K562 (cell line): Measurements from ENCODE around the gene POLR3K. TPM values are rescaled to one million over a fixed set of nuclear protein-coding genes. Genes with fewer than 3 reads are reported as not detected.

Experiments
- CBX5 ChIP-seq: IDR thresholded peaks from 2 replicates; pipeline ENCODE4 v1.6.1; 2014; ENCODE audit warnings: low read depth, borderline replicate concordance
- CHD2 ChIP-seq: IDR thresholded peaks from 2 replicates; pipeline ENCODE4 v1.6.1; 2011; ENCODE audit warnings: low read depth, low read length
- CTCFL ChIP-seq: IDR thresholded peaks from 2 replicates; pipeline ENCODE4 v1.6.1; 2011; ENCODE audit warnings: borderline replicate concordance, low read depth, mild to moderate bottlenecking, moderate library complexity, low read length; ENCODE audit not compliant: insufficient read depth, poor library complexity, severe bottlenecking
- EHMT2 ChIP-seq: fragments of 450-650 bp; IDR thresholded peaks from 2 replicates; pipeline ENCODE4 v1.6.1; 2018; ENCODE audit warnings: antibody characterized with exemption
- KLF1 ChIP-seq: fragments of 450-650 bp; IDR thresholded peaks from 2 replicates; pipeline ENCODE4 v1.6.1; 2016; ENCODE audit warnings: missing genetic modification characterization, missing compliant biosample characterization
- MAX ChIP-seq: sonication (generic); formaldehyde crosslinking; IDR thresholded peaks from 2 replicates; pipeline ENCODE4 v1.9.0; 2022; ENCODE audit warnings: mild to moderate bottlenecking, missing genetic modification reagents
- MAZ ChIP-seq, 2 experiments: fragments of 450-650 bp in 1 of 2; sonication (generic) in 1 of 2; formaldehyde crosslinking; IDR thresholded peaks in 1 of 2; conservative IDR thresholded peaks in 1 of 2; 2 replicates each; pipeline versions ENCODE4 v1.4.0 to v1.5.0; 2020; ENCODE audit warnings: mild to moderate bottlenecking in 1 of 2, missing genetic modification reagents in 1 of 2
- MEIS2 ChIP-seq: fragments of 450-650 bp; IDR thresholded peaks from 2 replicates; pipeline ENCODE4 v1.6.1; 2014; ENCODE audit warnings: mild to moderate bottlenecking; ENCODE audit not compliant: partially characterized antibody
- NFATC3 ChIP-seq: fragments of 450-650 bp; IDR thresholded peaks from 2 replicates; pipeline ENCODE4 v1.6.1; 2017; ENCODE audit warnings: mild to moderate bottlenecking
- NR4A1 ChIP-seq, 2 experiments: fragments of 250-450 bp in 1 of 2; fragments of 450-650 bp in 1 of 2; sonication (Bioruptor Pico) in 1 of 2; IDR thresholded peaks; 2 replicates each; pipeline versions ENCODE4 v1.4.0 to v1.6.1; 2016 to 2020; ENCODE audit warnings: mild to moderate bottlenecking in 2 of 2, missing compliant biosample characterization in 1 of 2, missing genetic modification characterization in 1 of 2, moderate library complexity in 1 of 2
- RAD21 ChIP-seq, 2 experiments: fragments of 250-450 bp in 1 of 2; fragments of 450-650 bp in 1 of 2; sonication (Bioruptor Pico) in 1 of 2; formaldehyde crosslinking in 1 of 2; IDR thresholded peaks in 1 of 2; conservative IDR thresholded peaks in 1 of 2; 2 replicates each; pipeline versions ENCODE4 v1.4.0 to v1.8.0; 2020 to 2022; ENCODE audit warnings: mild to moderate bottlenecking in 2 of 2, moderate library complexity in 1 of 2
- RBM15 ChIP-seq: fragments of 200-400 bp; formaldehyde crosslinking; IDR thresholded peaks from 2 replicates; pipeline ENCODE4 v1.6.1; 2018; ENCODE audit warnings: mild to moderate bottlenecking, low read length, moderate library complexity; ENCODE audit not compliant: insufficient read depth
- SIN3A ChIP-seq, 2 experiments: fragments of 150-350 bp in 1 of 2; IDR thresholded peaks; 2 replicates each; pipeline ENCODE4 v1.6.1; 2011 to 2016; ENCODE audit warnings: borderline replicate concordance in 2 of 2, low read depth in 2 of 2, low read length in 2 of 2, mild to moderate bottlenecking in 2 of 2, moderate library complexity in 2 of 2; ENCODE audit not compliant: control insufficient read depth in 1 of 2
- TBL1XR1 ChIP-seq, 2 experiments: IDR thresholded peaks; 2 replicates each; pipeline ENCODE4 v1.6.1; 2012; ENCODE audit warnings: improper control_type of control experiment in 2 of 2, low read length in 2 of 2, mild to moderate bottlenecking in 1 of 2
- TCFL5 ChIP-seq: fragments of 250-450 bp; sonication (Bioruptor Pico); conservative IDR thresholded peaks from 2 replicates; pipeline ENCODE4 v1.6.1; 2021; ENCODE audit warnings: mild to moderate bottlenecking, moderate library complexity, matching md5 sums
- TOE1 ChIP-seq, 2 experiments: fragments of 450-650 bp in 1 of 2; sonication (generic) in 1 of 2; formaldehyde crosslinking in 1 of 2; IDR thresholded peaks; 2 replicates each; pipeline versions ENCODE4 v1.7.1 to v1.8.0; 2016 to 2022; ENCODE audit warnings: borderline replicate concordance in 2 of 2, mild to moderate bottlenecking in 2 of 2, antibody characterized with exemption in 1 of 2, inconsistent platforms in 1 of 2, low read depth in 1 of 2, missing genetic modification reagents in 1 of 2, moderate library complexity in 1 of 2
- ZBTB33 ChIP-seq: sonication (generic); formaldehyde crosslinking; IDR thresholded peaks from 2 replicates; pipeline ENCODE4 v1.8.1; 2023; ENCODE audit warnings: mild to moderate bottlenecking, missing genetic modification reagents
- ZFP30 ChIP-seq: fragments of 250-450 bp; sonication (Bioruptor Pico); IDR thresholded peaks from 2 replicates; pipeline ENCODE4 v1.8.0; 2022; ENCODE audit warnings: moderate library complexity, mild to moderate bottlenecking, inconsistent platforms, borderline replicate concordance
- ZFX ChIP-seq: sonication (generic); formaldehyde crosslinking; IDR thresholded peaks from 2 replicates; pipeline ENCODE4 v1.8.0; 2022; ENCODE audit warnings: mild to moderate bottlenecking, missing genetic modification reagents, moderate library complexity
- ZNF12 ChIP-seq: sonication (generic); formaldehyde crosslinking; IDR thresholded peaks from 2 replicates; pipeline ENCODE4 v1.4.0; 2020; ENCODE audit warnings: mild to moderate bottlenecking, missing genetic modification reagents
- ZNF143 ChIP-seq: sonication (generic); formaldehyde crosslinking; IDR thresholded peaks from 2 replicates; pipeline ENCODE4 v1.9.0; 2022; ENCODE audit warnings: mild to moderate bottlenecking, missing genetic modification reagents
- ZNF316 ChIP-seq: fragments of 450-650 bp; IDR thresholded peaks from 2 replicates; pipeline ENCODE4 v1.6.1; 2016
- ZNF780A ChIP-seq: fragments of 250-450 bp; sonication (Bioruptor Pico); IDR thresholded peaks from 2 replicates; pipeline ENCODE4 v1.5.0; 2021; ENCODE audit warnings: mild to moderate bottlenecking
- polyA plus RNA-seq, 8 experiments: library from polyadenylated mRNA; depleted of rRNA in 4 of 8; stranded (reverse) in 5 of 8; unstranded in 3 of 8; fragments of >200 nt; fragmentation: Nextera tagmentation in 2 of 8; fragmentation: Illumina TruSeq in 1 of 8; extraction: Ambion mirVana in 2 of 8; extraction: Trizol in 1 of 8; gene quantifications; 2 replicates each; pipeline versions ENCODE4 v1.2.1 to v1.2.3, GENCODE V29; 2011 to 2014; ENCODE audit warnings: inconsistent platforms in 1 of 8, missing spikeins in 1 of 8
- total RNA-seq, 7 experiments: library from RNA; depleted of rRNA in 6 of 7; stranded (reverse); fragments of >200 nt in 6 of 7; fragmentation: Illumina TruSeq in 2 of 7; extraction: Trizol in 2 of 7; gene quantifications; 2 replicates each; pipeline versions ENCODE4 v1.2.1 to v1.2.3, GENCODE V29; 2011 to 2021; ENCODE audit warnings: low replicate concordance in 1 of 7

Gene POLR3K
- total and polyA plus RNA-seq, 9 of the 15 experiments (the other 6 are each of a cell fraction or from before 2014, with no cell fraction given), result 42.1 to 315 (median 86.7) TPM

DNA sequence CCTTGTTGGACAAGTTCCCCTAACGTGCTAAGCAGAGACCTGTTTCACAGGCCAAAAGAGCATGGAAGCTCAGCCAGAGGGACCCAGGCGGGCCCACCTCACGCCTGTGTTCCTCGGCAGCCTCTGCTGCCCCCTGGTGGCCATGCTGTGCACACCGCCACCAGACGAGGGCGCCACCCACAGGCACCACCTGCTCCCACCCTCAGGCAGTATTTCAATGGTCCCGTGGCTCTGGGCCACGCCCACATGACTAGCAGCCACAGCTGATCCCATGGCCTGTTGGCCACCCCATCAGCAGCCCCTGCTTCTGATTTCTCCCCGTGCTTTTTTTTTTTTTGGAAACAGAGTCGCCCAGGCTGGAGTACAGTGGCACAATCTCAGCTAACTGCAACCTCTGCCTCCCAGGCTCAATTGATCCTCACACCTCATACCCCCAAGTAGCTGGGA, 43.5 kb upstream of the POLR3K start (continued):
- TF ChIP-seq MAX (CRISPR knock-in tag) (peak; percentile 92), TCFL5 (CRISPR knock-in tag) (no peak), ZFP30 (CRISPR knock-in tag) (no peak), EHMT2 (peak; percentile 37; the same call in 1 of the 2 replicates), CHD2 (0 out of 2 replicates have a peak, but pooled peaks have one; percentile 21), MAZ (CRISPR knock-in tag; conservative IDR thresholded peaks at IDR 0.05 in 1 of 2, IDR thresholded peaks at IDR 0.05 in 1 of 2) (peak; percentile 79 to 92), SIN3A (IDR thresholded peaks at IDR 0.05; ENCODE audit: borderline replicate concordance in 2 of 2, control insufficient read depth in 1 of 2, low read depth in 2 of 2, low read length in 2 of 2) (peak; percentile 80 to 95), NR4A1 (CRISPR knock-in tag; IDR thresholded peaks at IDR 0.05) (no peak), NR4A1 (tag; IDR thresholded peaks at IDR 0.05) (no peak), ZBTB33 (CRISPR knock-in tag) (peak; percentile 93), ZNF143 (CRISPR knock-in tag) (no peak), ZFX (CRISPR knock-in tag) (peak; percentile 40), TBL1XR1 (IDR thresholded peaks at IDR 0.05; ENCODE audit: low read length in 2 of 2) (peak in 1 of 2 experiments; percentile 55; a peak in 1 of 4 replicates), RAD21 (CRISPR knock-in tag; conservative IDR thresholded peaks at IDR 0.05 in 1 of 2, IDR thresholded peaks at IDR 0.05 in 1 of 2) (peak; percentile 97), ZNF12 (CRISPR knock-in tag) (no peak), KLF1 (tag) (0 out of 2 replicates have a peak, but pooled peaks have one; percentile 39), CBX5 (peak; percentile 68; the same call in 1 of the 2 replicates), NFATC3 (no peak), CTCFL (peak; percentile 97), MEIS2 (peak; percentile 80), RBM15 (no peak), ZNF780A (CRISPR knock-in tag) (no peak), ZNF316 (no peak), TOE1 (IDR thresholded peaks at IDR 0.05; ENCODE audit: borderline replicate concordance) (peak; percentile 65; the same call in 1 of the 2 replicates), TOE1 (CRISPR knock-in tag; IDR thresholded peaks at IDR 0.05; ENCODE audit: borderline replicate concordance, low read depth) (no peak)
